HepG2 (cell line): ENCODE results near the gene SMYD4. TPM values are rescaled to one million over a fixed set of nuclear protein-coding genes. Genes with fewer than 3 reads are reported as not detected.

Experiments used
- ATAC-seq: fragments of 200-7000 bp; cut with Tn5 transposase; 3 replicates; pipeline ENCODE4 v1.9.1; 2020; ENCODE audit warnings: mild to moderate bottlenecking, moderate library complexity
- BruUV-seq: library from RNA; stranded (reverse); fragments of 400-500 nt; replicated peaks from 2 replicates; lab custom pipeline; 2021; lab: Mats Ljungman, UMichigan
- CTCF ChIA-PET: fragments of 300-600 bp; formaldehyde crosslinking; extraction: SDS; loops from one replicate; lab custom pipeline; 2021; ENCODE audit warnings: low total read pairs, inconsistent platforms, low intra/inter-chr PET ratio; lab: Yijun Ruan, JAX
- POLR2A ChIA-PET: fragments of 350-600 bp; sonication (Branson Sonifier 250); formaldehyde crosslinking; loops from one replicate; lab custom pipeline; 2020; ENCODE audit warnings: antibody characterized with exemption, inconsistent platforms; lab: Yijun Ruan, JAX
- DNase-seq: peaks from one replicate; pipeline ENCODE4 v3.0.0-alpha.2; 2015; ENCODE audit warnings: low spot score
- FAIRE-seq: peaks from 3 replicates; lab custom pipeline; 2011; peaks lifted over from hg19 to GRCh38; lab: Jason Lieb, UNC
- H2AFZ ChIP-seq: one replicate; pipeline ENCODE4 v1.6.1; 2011; ENCODE audit warnings: low read length, inconsistent platforms
- H3K27ac ChIP-seq: fragments of 300-600 bp; 3 replicates; pipeline ENCODE4 v1.8.0; 2011; ENCODE audit warnings: mixed run types, mild to moderate bottlenecking, mixed read lengths, low read length, inconsistent platforms; ENCODE audit not compliant: insufficient read depth; ENCODE audit errors: extremely low read length
- H3K27me3 ChIP-seq, 2 experiments: fragments of 200-600 bp in 1 of 2; 2 replicates in 1 of 2; 3 replicates in 1 of 2; pipeline versions ENCODE4 v1.6.0 to v1.8.0; 2011; ENCODE audit warnings: low read length in 2 of 2, mild to moderate bottlenecking in 2 of 2, moderate library complexity in 2 of 2, inconsistent platforms in 1 of 2; ENCODE audit not compliant: insufficient read depth in 2 of 2, control insufficient read depth in 1 of 2
- H3K36me3 ChIP-seq, 2 experiments: fragments of 200-600 bp in 1 of 2; replicated peaks in 1 of 2; 2 replicates in 1 of 2; 3 replicates in 1 of 2; pipeline versions ENCODE4 v1.5.1 to v1.8.0; 2011; ENCODE audit warnings: low read length in 2 of 2, inconsistent platforms in 1 of 2; ENCODE audit not compliant: insufficient read depth in 2 of 2, control insufficient read depth in 1 of 2
- H3K4me1 ChIP-seq: 2 replicates; pipeline ENCODE4 v1.5.1; 2012; ENCODE audit warnings: low read length, inconsistent platforms; ENCODE audit not compliant: insufficient read depth
- H3K4me2 ChIP-seq: 2 replicates; pipeline ENCODE4 v1.6.0; 2011; ENCODE audit warnings: low read depth, low read length, inconsistent platforms
- H3K4me3 ChIP-seq, 3 experiments: fragments of 200-600 bp in 1 of 3; sonication (generic), shearing (Covaris generic) in 1 of 3; replicated peaks in 1 of 3; 2 replicates each; pipeline ENCODE4 v1.5.1; 2011 to 2016; ENCODE audit warnings: low read length in 3 of 3, inconsistent platforms in 2 of 3, low read depth in 2 of 3, mild to moderate bottlenecking in 2 of 3, control low read depth in 1 of 3, mixed read lengths in 1 of 3; ENCODE audit not compliant: insufficient read depth in 1 of 3
- H3K79me2 ChIP-seq: one replicate; pipeline ENCODE4 v1.6.1; 2011; ENCODE audit warnings: low read length, inconsistent platforms; ENCODE audit not compliant: insufficient read depth
- H3K9ac ChIP-seq: 2 replicates; pipeline ENCODE4 v1.6.0; 2011; ENCODE audit warnings: mild to moderate bottlenecking, low read depth, low read length, inconsistent platforms; ENCODE audit not compliant: insufficient read depth
- H3K9me3 ChIP-seq: 2 replicates; pipeline ENCODE4 v1.5.1; 2012; ENCODE audit warnings: mild to moderate bottlenecking, low read length
- H4K20me1 ChIP-seq: 2 replicates; pipeline ENCODE4 v1.6.0; 2011; ENCODE audit warnings: inconsistent platforms, mild to moderate bottlenecking, low read length, moderate library complexity; ENCODE audit not compliant: insufficient read depth
- IKZF4 ChIP-seq: sonication (generic); formaldehyde crosslinking; IDR thresholded peaks from 2 replicates; pipeline ENCODE4 v1.5.1; 2020; ENCODE audit warnings: borderline replicate concordance, mild to moderate bottlenecking, low read depth, missing genetic modification reagents; ENCODE audit errors: not compliant biosample characterization
- NPAS2 ChIP-seq: sonication (generic); formaldehyde crosslinking; IDR thresholded peaks from 2 replicates; pipeline ENCODE4 v1.8.0; 2022; ENCODE audit warnings: mild to moderate bottlenecking, missing genetic modification reagents, borderline replicate concordance
- SAFB2 ChIP-seq: sonication (generic); formaldehyde crosslinking; IDR thresholded peaks from 2 replicates; pipeline ENCODE4 v1.5.1; 2020; ENCODE audit warnings: missing genetic modification reagents, low read depth, mild to moderate bottlenecking, borderline replicate concordance
- ZBTB42 ChIP-seq: sonication (generic); formaldehyde crosslinking; IDR thresholded peaks from 2 replicates; pipeline ENCODE4 v1.5.0; 2020; ENCODE audit warnings: mild to moderate bottlenecking, missing genetic modification reagents
- ZNF136 ChIP-seq: sonication (generic); formaldehyde crosslinking; IDR thresholded peaks from 2 replicates; pipeline ENCODE4 v1.8.1; 2022; ENCODE audit warnings: low read depth, mild to moderate bottlenecking, moderate library complexity, missing genetic modification reagents
- ZNF282 ChIP-seq: fragments of 450-650 bp; IDR thresholded peaks from 2 replicates; pipeline ENCODE4 v1.6.1; 2018; ENCODE audit not compliant: partially characterized antibody
- ZNF354B ChIP-seq: sonication (generic); formaldehyde crosslinking; IDR thresholded peaks from 2 replicates; pipeline ENCODE4 v1.8.0; 2022; ENCODE audit warnings: mild to moderate bottlenecking, missing genetic modification reagents
- ZNF615 ChIP-seq: sonication (generic); formaldehyde crosslinking; IDR thresholded peaks from 2 replicates; pipeline ENCODE4 v1.5.0; 2020; ENCODE audit warnings: mild to moderate bottlenecking, missing genetic modification reagents, borderline replicate concordance
- WGBS: methylation state at CpG from one replicate; pipeline ENCODE4 v1.1.6; 2017; ENCODE audit warnings: low lambda C conversion rate; 5-methylcytosine and 5-hydroxymethylcytosine counted together
- in situ Hi-C: cut with HindIII; loops from 2 replicates; pipeline ENCODE4 v1.10.0; 2017; ENCODE audit warnings: low pct_unique_long_range_greater_than_20kb; ENCODE audit not compliant: extremely low pct_ligation_motif_present
- intact Hi-C: fragments of 100-400 bp; cut with micrococcal nuclease; formaldehyde crosslinking; loops from one replicate; pipeline ENCODE4 v1.10.0; 2022; ENCODE audit not compliant: unreplicated experiment
- polyA plus RNA-seq, 8 experiments: library from polyadenylated mRNA; depleted of rRNA in 3 of 8; stranded (reverse) in 7 of 8; unstranded in 1 of 8; fragments of >200 nt; fragmentation: Illumina TruSeq in 4 of 8; extraction: Trizol in 4 of 8; gene quantifications; 2 replicates each; pipeline versions ENCODE4 v1.2.1 to v1.2.3, GENCODE V29; 2011 to 2016; ENCODE audit warnings: low read depth in 4 of 8, missing spikeins in 1 of 8, mixed read lengths in 1 of 8; ENCODE audit not compliant: insufficient read depth in 1 of 8
- total RNA-seq, 5 experiments: library from RNA; depleted of rRNA; stranded (reverse); fragments of >200 nt; fragmentation: Illumina TruSeq; extraction: Trizol; gene quantifications; 2 replicates each; pipeline ENCODE4 v1.2.3, GENCODE V29; 2016; ENCODE audit warnings: low read depth in 1 of 5
- TF ChIP-seq, protein P1 (sequence below): sonication (generic); formaldehyde crosslinking; IDR thresholded peaks from 2 replicates; pipeline ENCODE4 v1.5.0; 2020; ENCODE audit warnings: missing genetic modification reagents
- TF ChIP-seq, protein P2 (sequence below): sonication (generic); formaldehyde crosslinking; IDR thresholded peaks from 2 replicates; pipeline ENCODE4 v1.4.0; 2020; ENCODE audit warnings: mild to moderate bottlenecking, missing genetic modification reagents
- TF ChIP-seq, protein P3 (sequence below), 2 experiments: sonication (generic) in 1 of 2; formaldehyde crosslinking in 1 of 2; IDR thresholded peaks; 2 replicates each; pipeline versions ENCODE4 v1.6.1 to v1.9.0; 2014 to 2022; ENCODE audit warnings: antibody characterized with exemption in 1 of 2, borderline replicate concordance in 1 of 2, inconsistent platforms in 1 of 2, low read depth in 1 of 2, missing genetic modification reagents in 1 of 2

Gene SMYD4
- total and polyA plus RNA-seq, 2 of the 13 experiments (the other 11 are each of a cell fraction or from before 2014, with no cell fraction given): 7.4 to 11.3 TPM

DNA sequence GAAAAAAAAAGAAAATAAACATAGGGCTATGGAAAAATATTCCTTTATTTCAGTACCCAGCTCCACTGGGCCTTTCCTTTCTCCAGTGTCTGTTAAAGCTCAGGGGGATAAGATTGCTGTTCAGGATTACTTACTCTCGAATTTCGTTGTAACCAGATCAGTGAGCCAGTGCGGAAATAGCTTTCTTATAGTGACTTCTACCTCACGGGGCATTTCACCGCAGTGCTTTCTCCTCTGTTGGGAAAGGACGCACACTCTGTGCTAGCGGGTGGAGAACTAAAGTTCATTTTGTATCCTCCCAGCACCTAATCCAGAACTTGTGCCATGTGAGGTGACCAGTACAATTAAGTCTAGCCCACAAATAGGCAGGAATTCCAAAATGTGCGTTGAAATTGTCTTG is 38.4 kb upstream of the SMYD4 start:
- H4K20me1 ChIP-seq: no peaks in the 10 kb centered on the region
- no peak overlapping the region for H2AFZ ChIP-seq
- H3K9me3 ChIP-seq: no peaks in the 10 kb centered on the region
- ATAC-seq (no peak), FAIRE-seq (no peak), DNase-seq (no peak)
- TF ChIP-seq, protein P1, sequence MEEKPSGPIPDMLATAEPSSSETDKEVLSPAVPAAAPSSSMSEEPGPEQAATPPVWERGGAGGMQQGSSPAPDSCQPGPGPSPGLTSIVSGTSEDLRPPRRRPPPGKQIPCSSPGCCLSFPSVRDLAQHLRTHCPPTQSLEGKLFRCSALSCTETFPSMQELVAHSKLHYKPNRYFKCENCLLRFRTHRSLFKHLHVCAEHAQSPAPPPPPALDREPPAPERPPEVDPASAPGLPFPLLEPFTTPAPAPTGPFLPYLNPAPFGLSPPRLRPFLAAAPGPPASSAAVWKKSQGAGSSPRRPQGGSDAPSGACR (CRISPR knock-in tag): no peak
- TF ChIP-seq ZNF282 (no peak), ZBTB42 (CRISPR knock-in tag) (no peak), SAFB2 (CRISPR knock-in tag) (no peak), ZNF354B (CRISPR knock-in tag) (no peak), IKZF4 (CRISPR knock-in tag) (no peak), ZNF136 (CRISPR knock-in tag) (no peak), ZNF615 (CRISPR knock-in tag) (no peak), NPAS2 (CRISPR knock-in tag) (no peak)
- TF ChIP-seq, protein P2, sequence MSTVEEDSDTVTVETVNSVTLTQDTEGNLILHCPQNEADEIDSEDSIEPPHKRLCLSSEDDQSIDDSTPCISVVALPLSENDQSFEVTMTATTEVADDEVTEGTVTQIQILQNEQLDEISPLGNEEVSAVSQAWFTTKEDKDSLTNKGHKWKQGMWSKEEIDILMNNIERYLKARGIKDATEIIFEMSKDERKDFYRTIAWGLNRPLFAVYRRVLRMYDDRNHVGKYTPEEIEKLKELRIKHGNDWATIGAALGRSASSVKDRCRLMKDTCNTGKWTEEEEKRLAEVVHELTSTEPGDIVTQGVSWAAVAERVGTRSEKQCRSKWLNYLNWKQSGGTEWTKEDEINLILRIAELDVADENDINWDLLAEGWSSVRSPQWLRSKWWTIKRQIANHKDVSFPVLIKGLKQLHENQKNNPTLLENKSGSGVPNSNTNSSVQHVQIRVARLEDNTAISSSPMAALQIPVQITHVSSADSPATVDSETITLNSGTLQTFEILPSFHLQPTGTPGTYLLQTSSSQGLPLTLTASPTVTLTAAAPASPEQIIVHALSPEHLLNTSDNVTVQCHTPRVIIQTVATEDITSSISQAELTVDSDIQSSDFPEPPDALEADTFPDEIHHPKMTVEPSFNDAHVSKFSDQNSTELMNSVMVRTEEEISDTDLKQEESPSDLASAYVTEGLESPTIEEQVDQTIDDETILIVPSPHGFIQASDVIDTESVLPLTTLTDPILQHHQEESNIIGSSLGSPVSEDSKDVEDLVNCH: no peak
- TF ChIP-seq, protein P3, sequence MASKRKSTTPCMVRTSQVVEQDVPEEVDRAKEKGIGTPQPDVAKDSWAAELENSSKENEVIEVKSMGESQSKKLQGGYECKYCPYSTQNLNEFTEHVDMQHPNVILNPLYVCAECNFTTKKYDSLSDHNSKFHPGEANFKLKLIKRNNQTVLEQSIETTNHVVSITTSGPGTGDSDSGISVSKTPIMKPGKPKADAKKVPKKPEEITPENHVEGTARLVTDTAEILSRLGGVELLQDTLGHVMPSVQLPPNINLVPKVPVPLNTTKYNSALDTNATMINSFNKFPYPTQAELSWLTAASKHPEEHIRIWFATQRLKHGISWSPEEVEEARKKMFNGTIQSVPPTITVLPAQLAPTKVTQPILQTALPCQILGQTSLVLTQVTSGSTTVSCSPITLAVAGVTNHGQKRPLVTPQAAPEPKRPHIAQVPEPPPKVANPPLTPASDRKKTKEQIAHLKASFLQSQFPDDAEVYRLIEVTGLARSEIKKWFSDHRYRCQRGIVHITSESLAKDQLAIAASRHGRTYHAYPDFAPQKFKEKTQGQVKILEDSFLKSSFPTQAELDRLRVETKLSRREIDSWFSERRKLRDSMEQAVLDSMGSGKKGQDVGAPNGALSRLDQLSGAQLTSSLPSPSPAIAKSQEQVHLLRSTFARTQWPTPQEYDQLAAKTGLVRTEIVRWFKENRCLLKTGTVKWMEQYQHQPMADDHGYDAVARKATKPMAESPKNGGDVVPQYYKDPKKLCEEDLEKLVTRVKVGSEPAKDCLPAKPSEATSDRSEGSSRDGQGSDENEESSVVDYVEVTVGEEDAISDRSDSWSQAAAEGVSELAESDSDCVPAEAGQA (IDR thresholded peaks at IDR 0.05; ENCODE audit: low read depth): no peak
- TF ChIP-seq, protein P3 (CRISPR knock-in tag; IDR thresholded peaks at IDR 0.05; ENCODE audit: borderline replicate concordance): no peak
- no peak overlapping the region for H3K27ac ChIP-seq
- POLR2A ChIA-PET: no interaction called here
- no TSS peak for BruUV-seq
- intact Hi-C loops: loop anchor here (5.0 to 10.0 kb wide), 2 partner anchors 76 to 153 kb away; partner anchors contain the start of gene TLCD2
- no peaks in the 10 kb centered on the region for H3K27me3 ChIP-seq
- peaks cover 4 to 24% of the 10 kb centered on the region in 2 experiments for H3K36me3 ChIP-seq
- no peak overlapping the region for H3K9ac ChIP-seq
- 96% methylated on average over 8 of the region's 8 CpGs for WGBS
- in situ Hi-C loops: no loop called here
- no peaks in the 10 kb centered on the region for H3K4me1 ChIP-seq
- H3K4me3 ChIP-seq: no peak overlapping the region
- H3K4me2 ChIP-seq: no peak overlapping the region
- H3K79me2 ChIP-seq: no peaks in the 10 kb centered on the region
- CTCF ChIA-PET: no interaction called here
